ENCODE measurements around the gene EPHB1.

The EPHB1 gene

GRCh38 chr3:135147657-135148056, 352.6 kb downstream of the EPHB1 start:
- no peak for DNase-seq (ENCODE audit: low read depth in 1 of 2, low spot score in 1 of 2)

DNA sequence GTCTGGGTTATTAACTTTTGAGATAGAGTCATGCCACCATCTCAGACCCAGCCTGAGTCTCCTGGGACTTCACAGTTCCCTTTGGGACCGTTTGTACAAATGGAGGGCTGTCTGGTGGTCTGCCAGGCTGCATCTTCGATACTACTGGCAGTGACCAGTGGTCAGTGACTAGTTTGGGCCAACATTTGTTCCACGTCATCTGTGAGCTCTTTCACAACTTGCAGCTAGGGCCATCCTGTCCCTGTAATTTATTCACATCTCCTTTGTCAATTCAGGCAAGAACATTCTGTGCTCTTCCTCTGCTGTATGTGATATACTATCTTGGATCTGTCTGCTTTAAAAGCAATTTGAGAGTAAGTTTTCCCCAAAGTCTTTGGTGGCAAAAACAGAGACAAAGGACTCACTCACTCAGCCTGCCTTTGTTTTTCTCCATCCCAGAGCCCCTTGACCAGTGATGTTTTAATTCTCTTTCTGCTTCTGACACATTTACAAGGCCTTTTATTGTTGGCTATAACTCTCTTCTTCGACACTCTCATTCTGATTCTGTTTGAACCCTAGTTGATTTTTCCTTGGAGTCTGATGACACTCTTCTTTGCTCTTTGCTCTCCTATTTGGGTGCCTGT, 353.4 kb downstream of the EPHB1 start:
- DNase-seq (ENCODE audit: low read depth in 1 of 2, low spot score in 1 of 2): no peak

- DNase-seq (ENCODE audit: low read depth in 1 of 2, low spot score in 1 of 2): no peak
Observed at GRCh38 chr3:135149707-135150681, 354.9 kb downstream of the EPHB1 start.

DNA sequence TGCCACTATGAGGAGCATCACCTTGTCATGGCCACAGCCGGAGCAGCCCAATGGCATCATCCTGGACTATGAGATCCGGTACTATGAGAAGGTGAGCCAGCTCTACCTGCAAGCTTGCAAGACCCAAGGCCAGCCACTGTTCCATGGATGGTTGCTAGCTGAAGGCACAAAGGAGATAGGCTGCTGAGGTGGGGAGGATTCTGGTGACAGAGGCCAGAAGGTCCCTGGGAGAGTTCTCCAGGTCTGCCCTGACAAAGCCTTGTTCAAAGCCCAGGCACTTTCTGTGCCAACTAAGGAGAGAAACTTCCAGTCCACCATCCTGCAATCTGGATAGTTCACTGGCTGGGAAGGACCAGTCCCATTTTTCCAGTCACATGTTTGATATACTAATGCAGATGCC, 359.1 kb downstream of the EPHB1 start:
- no peak for DNase-seq (ENCODE audit: low read depth in 1 of 2, low spot score in 1 of 2)

GRCh38 chr3:135155228-135155627, 360.2 kb downstream of the EPHB1 start:
- DNase-seq (ENCODE audit: low read depth in 1 of 2, low spot score in 1 of 2): no peak

- no peak for DNase-seq (ENCODE audit: low read depth in 1 of 2, low spot score in 1 of 2)
Observed at GRCh38 chr3:135155791-135156190, 360.7 kb downstream of the EPHB1 start.

GRCh38 chr3:135157045-135157740, 362.1 kb downstream of the EPHB1 start:
- DNase-seq (ENCODE audit: low read depth in 1 of 2, low spot score in 1 of 2): no peak

GRCh38 chr3:135158520-135158919, 363.5 kb downstream of the EPHB1 start:
- no peak for DNase-seq (ENCODE audit: low read depth in 1 of 2, low spot score in 1 of 2)

- DNase-seq (ENCODE audit: low read depth in 1 of 2, low spot score in 1 of 2): no peak
Observed at GRCh38 chr3:135159681-135160247, 364.7 kb downstream of the EPHB1 start.

GRCh38 chr3:135161425-135161824, 366.4 kb downstream of the EPHB1 start:
- no peak for DNase-seq (ENCODE audit: low read depth in 1 of 2, low spot score in 1 of 2)

GRCh38 chr3:135163701-135164100, 368.6 kb downstream of the EPHB1 start:
- no peak for DNase-seq (ENCODE audit: low read depth in 1 of 2, low spot score in 1 of 2)

DNA sequence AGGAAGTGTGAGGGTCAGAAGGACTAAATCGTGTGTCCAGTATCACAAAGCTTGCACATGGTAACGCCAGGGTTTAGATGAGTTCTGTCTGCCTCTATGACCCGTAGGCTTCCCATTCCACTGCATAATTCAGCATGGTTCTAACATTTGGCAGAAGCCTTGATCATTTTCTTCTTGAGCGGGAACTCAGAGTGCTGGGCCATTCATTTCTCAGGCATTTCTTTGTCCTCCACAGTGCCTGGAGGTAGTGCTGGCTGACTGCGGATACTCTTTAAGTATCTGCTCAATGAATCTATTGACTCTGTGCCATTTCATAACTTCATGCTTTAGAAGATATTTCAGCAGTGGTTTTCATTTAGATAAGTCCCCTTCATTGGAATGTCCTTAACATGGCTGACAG, 370.2 kb downstream of the EPHB1 start:
- no peak for DNase-seq (ENCODE audit: low read depth in 1 of 2, low spot score in 1 of 2)

DNA sequence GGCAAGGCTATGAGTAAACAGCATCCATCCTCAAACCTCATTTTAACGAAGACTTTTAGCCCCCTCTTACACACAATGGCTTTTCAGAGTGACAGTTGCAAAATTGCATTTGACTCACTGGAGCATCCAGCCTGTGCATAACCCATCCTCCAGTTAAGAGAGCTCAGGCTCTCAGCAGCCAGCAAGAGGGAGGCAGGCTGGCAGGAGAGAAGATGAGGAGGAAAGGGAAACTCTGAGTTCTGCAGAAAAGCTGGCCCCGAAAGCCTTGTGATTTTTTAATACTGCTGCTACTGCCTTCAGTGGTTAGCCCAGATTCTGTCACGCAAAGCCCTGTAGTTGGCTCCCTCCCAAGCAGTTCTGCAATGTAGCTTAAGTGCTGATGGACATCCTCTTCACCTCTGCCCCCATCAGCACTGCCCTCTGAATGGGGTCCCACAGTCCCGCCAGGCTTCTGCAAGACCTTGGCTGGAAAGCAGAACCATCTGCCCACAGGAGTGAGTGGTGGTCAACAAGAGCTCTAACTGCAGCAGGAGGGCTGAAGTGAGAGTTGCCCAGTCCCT, 371.3 kb downstream of the EPHB1 start:
- DNase-seq (ENCODE audit: low read depth in 1 of 2, low spot score in 1 of 2): no peak

- no peak for DNase-seq (ENCODE audit: low read depth in 1 of 2, low spot score in 1 of 2)
Observed at GRCh38 chr3:135168822-135169221, 373.8 kb downstream of the EPHB1 start.

- DNase-seq (ENCODE audit: low read depth in 1 of 2, low spot score in 1 of 2): no peak
Observed at GRCh38 chr3:135169651-135170050, 374.6 kb downstream of the EPHB1 start.

DNA sequence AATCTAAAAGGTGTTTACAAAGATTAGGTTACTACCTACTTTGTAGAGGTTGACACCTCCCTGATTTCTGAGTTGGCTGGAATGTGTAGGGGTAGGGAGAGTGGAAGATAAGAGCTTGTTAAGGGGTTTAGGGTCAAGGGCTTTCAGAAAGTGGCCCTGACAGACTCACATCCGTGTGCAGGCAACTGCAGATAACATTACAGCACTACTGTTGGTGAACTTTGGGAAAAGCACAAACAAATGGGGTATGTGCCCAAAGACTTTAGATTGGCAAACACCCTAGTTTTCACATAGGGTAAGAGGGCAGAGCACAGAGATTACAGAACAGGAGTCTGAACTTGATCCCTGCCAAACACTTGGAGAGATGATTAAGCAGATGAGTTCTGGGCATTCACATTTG, 375.7 kb downstream of the EPHB1 start:
- no peak for DNase-seq (ENCODE audit: low read depth in 1 of 2, low spot score in 1 of 2)

DNA sequence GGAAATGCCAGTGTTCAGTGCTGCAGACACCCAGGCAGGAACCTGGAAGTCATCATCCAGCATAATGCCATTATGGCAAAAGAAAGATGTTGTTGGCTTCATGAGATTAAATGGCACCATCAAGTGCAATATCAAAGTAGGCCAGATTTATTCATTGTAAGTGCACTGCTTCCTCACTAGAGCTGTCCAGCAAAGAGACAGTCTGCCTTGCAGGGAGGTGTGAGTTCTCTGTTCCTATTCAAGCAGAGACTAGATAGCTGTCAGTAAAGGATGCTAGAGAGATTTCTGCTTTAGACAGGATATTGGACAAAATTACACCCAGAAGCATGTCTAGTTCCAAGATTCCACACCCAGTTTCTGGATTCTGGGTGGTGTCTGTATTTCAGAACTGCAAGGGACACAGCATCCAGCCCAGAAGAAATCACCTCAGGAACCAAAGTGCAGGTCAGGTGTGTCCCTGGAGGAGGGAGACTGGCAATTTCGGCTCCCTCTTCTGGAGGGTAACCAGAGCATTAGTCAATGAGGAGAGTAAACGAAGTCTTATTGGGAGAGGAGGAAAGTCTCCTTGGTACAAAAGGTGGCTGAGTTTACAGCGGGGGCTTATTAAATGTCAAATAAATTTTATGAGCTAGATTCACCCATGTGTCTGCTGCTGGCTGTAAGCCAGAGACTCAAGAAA, 377.3 kb downstream of the EPHB1 start:
- DNase-seq (ENCODE audit: low read depth in 1 of 2, low spot score in 1 of 2): no peak

- no peak for DNase-seq (ENCODE audit: low read depth in 1 of 2, low spot score in 1 of 2)
Observed at GRCh38 chr3:135175728-135176277, 380.7 kb downstream of the EPHB1 start.

DNA sequence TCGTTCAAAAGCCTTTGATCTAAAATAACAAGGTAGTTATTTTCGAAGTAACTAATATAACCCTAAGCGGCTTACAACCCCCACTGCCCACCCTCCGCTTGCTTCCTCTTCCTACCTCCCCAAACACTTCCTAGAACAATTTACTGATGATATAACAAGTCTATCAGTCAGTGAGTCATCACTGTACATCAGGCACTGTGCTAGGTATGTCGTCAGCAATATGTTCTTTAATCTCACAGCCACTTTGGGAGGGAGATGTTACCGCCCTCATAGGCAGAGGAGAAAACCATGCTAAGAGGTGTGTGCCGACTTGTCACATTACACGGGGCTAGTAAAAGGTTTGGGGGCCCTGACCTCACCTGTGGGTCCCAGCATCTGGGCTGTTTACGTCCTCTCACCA, 381.8 kb downstream of the EPHB1 start:
- no peak for DNase-seq (ENCODE audit: low read depth in 1 of 2, low spot score in 1 of 2)

GRCh38 chr3:135178566-135178965, 383.5 kb downstream of the EPHB1 start:
- DNase-seq (ENCODE audit: low read depth in 1 of 2, low spot score in 1 of 2): no peak
